ENCODE measurements around the gene CHMP5.

- TF ChIP-seq CTCF (IDR thresholded peaks at IDR 0.05) (no peak), ZFX (IDR thresholded peaks at IDR 0.05; ENCODE audit: borderline replicate concordance) (no peak)
Observed at GRCh38 chr9:33288828-33289483, 24.1 kb downstream of the CHMP5 start.
